DND-41 (cell line): Measurements from ENCODE around the gene ALS2.

Source experiments
- ATAC-seq: fragments of 200-7000 bp; cut with Tn5 transposase; 3 replicates; pipeline ENCODE4 v1.9.1; 2021; ENCODE audit warnings: low read depth; ENCODE audit not compliant: insufficient read depth
- DNase-seq: peaks from one replicate; pipeline ENCODE4 v3.0.0-alpha.2; 2020
- H2AFZ ChIP-seq: 2 replicates; pipeline ENCODE4 v1.6.0; 2012; ENCODE audit warnings: low read depth, low read length
- H3K27ac ChIP-seq: 2 replicates; pipeline ENCODE4 v1.5.1; 2012; ENCODE audit warnings: low read length, inconsistent platforms
- H3K27me3 ChIP-seq: fragments of 200-600 bp; sonication (generic); 2 replicates; pipeline ENCODE4 v1.6.0; 2012; ENCODE audit warnings: low read length, mild to moderate bottlenecking, inconsistent platforms; ENCODE audit not compliant: insufficient read depth, poor library complexity
- H3K36me3 ChIP-seq: 2 replicates; pipeline ENCODE4 v1.5.1; 2012; ENCODE audit warnings: low read length, inconsistent platforms; ENCODE audit not compliant: insufficient read depth
- H3K4me1 ChIP-seq: 2 replicates; pipeline ENCODE4 v1.5.1; 2012; ENCODE audit warnings: mild to moderate bottlenecking, low read length; ENCODE audit not compliant: insufficient read depth
- H3K4me2 ChIP-seq: 2 replicates; pipeline ENCODE4 v1.6.0; 2012; ENCODE audit warnings: mild to moderate bottlenecking, moderate library complexity, low read length, inconsistent platforms; ENCODE audit not compliant: insufficient read depth
- H3K4me3 ChIP-seq, 2 experiments: fragments of 200-600 bp in 1 of 2; shearing (Covaris generic) in 1 of 2; 2 replicates each; pipeline ENCODE4 v1.5.1; 2012 to 2016; ENCODE audit warnings: inconsistent platforms in 2 of 2, low read length in 2 of 2, mild to moderate bottlenecking in 2 of 2, low read depth in 1 of 2, moderate library complexity in 1 of 2
- H3K79me2 ChIP-seq: 2 replicates; pipeline ENCODE4 v1.6.0; 2012; ENCODE audit warnings: low read length, inconsistent platforms; ENCODE audit not compliant: insufficient read depth
- H3K9ac ChIP-seq: 2 replicates; pipeline ENCODE4 v1.6.0; 2012; ENCODE audit warnings: low read depth, mild to moderate bottlenecking, inconsistent platforms, low read length, moderate library complexity
- H3K9me3 ChIP-seq: 2 replicates; pipeline ENCODE4 v1.5.1; 2012; ENCODE audit warnings: low read length, moderate library complexity, mild to moderate bottlenecking, inconsistent platforms; ENCODE audit not compliant: insufficient read depth, severe bottlenecking
- H4K20me1 ChIP-seq: 2 replicates; pipeline ENCODE4 v1.6.0; 2012; ENCODE audit warnings: low read length; ENCODE audit not compliant: insufficient read depth
- CTCF ChIP-seq: IDR thresholded peaks from 2 replicates; pipeline ENCODE4 v1.5.1; 2012; ENCODE audit warnings: borderline replicate concordance, low read length, moderate library complexity, mild to moderate bottlenecking; ENCODE audit not compliant: poor library complexity, severe bottlenecking; ENCODE audit errors: extremely low read depth
- EZH2 ChIP-seq: IDR thresholded peaks from 3 replicates; pipeline ENCODE4 v1.6.1; 2012; ENCODE audit warnings: borderline replicate concordance, low read depth, mild to moderate bottlenecking, moderate library complexity, low read length, inconsistent platforms; ENCODE audit not compliant: severe bottlenecking

ALS2 gene

GRCh38 chr2:201709049-201709448 lies 71.7 kb downstream of the ALS2 start:
- DNase-seq (no peak), ATAC-seq (no peak)
- Histone ChIP-seq H3K4me3 (no peak overlapping the region), H3K36me3 (peaks cover 7% of the 10 kb centered on the region; the same call in 1 of the 2 replicates), H3K79me2 (no peaks in the 10 kb centered on the region), H3K4me1 (no peaks in the 10 kb centered on the region), H3K27ac (no peak overlapping the region), H3K27me3 (no peaks in the 10 kb centered on the region), H3K4me2 (no peak overlapping the region), H4K20me1 (no peaks in the 10 kb centered on the region), H2AFZ (no peak overlapping the region), H3K9ac (no peak overlapping the region), H3K9me3 (no peaks in the 10 kb centered on the region)
- TF ChIP-seq EZH2 (no peak), CTCF (no peak)

- Histone ChIP-seq H2AFZ (no peak overlapping the region), H3K9me3 (no peaks in the 10 kb centered on the region), H3K4me1 (no peaks in the 10 kb centered on the region), H3K79me2 (no peaks in the 10 kb centered on the region), H3K27me3 (no peaks in the 10 kb centered on the region), H3K27ac (no peak overlapping the region), H3K36me3 (peaks cover 6% of the 10 kb centered on the region; the same call in 1 of the 2 replicates), H4K20me1 (no peaks in the 10 kb centered on the region), H3K9ac (no peak overlapping the region), H3K4me3 (no peak overlapping the region), H3K4me2 (no peak overlapping the region)
- no peak for TF ChIP-seq CTCF
- TF ChIP-seq EZH2, result no peak
- DNase-seq, result no peak
- no peak for ATAC-seq
Observed at GRCh38 chr2:201707753-201708152, 73.0 kb downstream of the ALS2 start.

GRCh38 chr2:201707142-201707541 lies 73.6 kb downstream of the ALS2 start:
- Histone ChIP-seq H3K27ac (no peak overlapping the region), H3K79me2 (no peaks in the 10 kb centered on the region), H3K4me1 (no peaks in the 10 kb centered on the region), H3K4me3 (no peak overlapping the region), H3K27me3 (no peaks in the 10 kb centered on the region), H3K4me2 (no peak overlapping the region), H3K9ac (no peak overlapping the region), H3K9me3 (no peaks in the 10 kb centered on the region), H4K20me1 (no peaks in the 10 kb centered on the region), H3K36me3 (peaks cover 6% of the 10 kb centered on the region; the same call in 1 of the 2 replicates), H2AFZ (no peak overlapping the region)
- peak; percentile 52; the same call in 1 of the 3 replicates for ATAC-seq
- TF ChIP-seq EZH2 (no peak), CTCF (no peak)
- DNase-seq, result no peak

- no peaks in the 10 kb centered on the region for H3K4me1 ChIP-seq
- no peak overlapping the region for H3K4me2 ChIP-seq
- H3K4me3 ChIP-seq, result no peak overlapping the region
- TF ChIP-seq CTCF (no peak), EZH2 (no peak)
- no peak overlapping the region for H3K9ac ChIP-seq
- DNase-seq (no peak), ATAC-seq (no peak)
- H3K9me3 ChIP-seq, result no peaks in the 10 kb centered on the region
- no peaks in the 10 kb centered on the region for H3K27me3 ChIP-seq
- H3K36me3 ChIP-seq, result peaks cover 6% of the 10 kb centered on the region; the same call in 1 of the 2 replicates
- no peaks in the 10 kb centered on the region for H4K20me1 ChIP-seq
- no peak overlapping the region for H2AFZ ChIP-seq
- no peaks in the 10 kb centered on the region for H3K79me2 ChIP-seq
- H3K27ac ChIP-seq, result no peak overlapping the region
Observed at GRCh38 chr2:201704536-201704935, 76.2 kb downstream of the ALS2 start.
